ENCODE data around the gene SMTNL2. TPM values are rescaled to one million over a fixed set of nuclear protein-coding genes. Genes with fewer than 3 reads are reported as not detected.
"Not testable (repeated sequence)": the region's sequence is repeated elsewhere in the genome, so short reads cannot be mapped to it uniquely, and the experiment has no call there.

Gene SMTNL2
- total RNA-seq, 1 experiment from 2014 or later = 0.12 TPM

DNA sequence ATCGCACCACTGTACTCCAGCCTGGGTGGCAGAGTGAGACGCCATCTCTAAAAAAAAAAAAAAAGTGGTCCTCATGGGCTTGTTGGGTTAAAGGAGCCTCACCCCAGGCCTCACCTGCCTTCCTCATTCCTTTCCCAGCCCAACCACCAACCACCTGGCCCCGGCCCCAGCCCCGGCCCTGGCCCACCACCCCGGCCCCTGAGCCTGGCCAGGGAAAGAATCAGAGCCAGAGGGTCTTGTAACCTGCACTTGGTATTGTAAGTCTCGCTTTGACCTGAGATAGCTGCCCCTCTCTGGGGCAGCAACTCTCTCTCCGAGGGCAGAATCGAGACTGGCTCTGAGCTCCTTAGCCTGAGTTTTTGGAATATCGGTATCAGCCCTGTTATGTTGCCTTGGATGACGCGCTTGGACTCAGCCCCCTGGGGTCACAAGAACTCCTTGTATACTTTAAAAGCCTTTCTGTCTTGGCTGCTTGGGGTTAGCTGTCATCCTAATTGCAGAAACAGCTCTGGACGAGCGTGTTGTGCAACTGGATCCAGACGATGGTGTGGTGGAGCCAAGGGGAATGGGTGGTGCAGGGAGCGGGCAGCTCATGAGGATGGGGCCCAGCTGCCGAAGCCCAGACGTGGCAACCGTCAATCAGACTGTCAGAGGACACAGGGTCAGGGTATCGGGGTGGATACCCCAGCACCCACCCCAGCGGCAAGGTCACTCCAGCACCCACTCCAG, 14.6 kb downstream of the SMTNL2 start:
- no peak for DNase-seq (ENCODE audit: extremely low read depth, low read depth)

DNA sequence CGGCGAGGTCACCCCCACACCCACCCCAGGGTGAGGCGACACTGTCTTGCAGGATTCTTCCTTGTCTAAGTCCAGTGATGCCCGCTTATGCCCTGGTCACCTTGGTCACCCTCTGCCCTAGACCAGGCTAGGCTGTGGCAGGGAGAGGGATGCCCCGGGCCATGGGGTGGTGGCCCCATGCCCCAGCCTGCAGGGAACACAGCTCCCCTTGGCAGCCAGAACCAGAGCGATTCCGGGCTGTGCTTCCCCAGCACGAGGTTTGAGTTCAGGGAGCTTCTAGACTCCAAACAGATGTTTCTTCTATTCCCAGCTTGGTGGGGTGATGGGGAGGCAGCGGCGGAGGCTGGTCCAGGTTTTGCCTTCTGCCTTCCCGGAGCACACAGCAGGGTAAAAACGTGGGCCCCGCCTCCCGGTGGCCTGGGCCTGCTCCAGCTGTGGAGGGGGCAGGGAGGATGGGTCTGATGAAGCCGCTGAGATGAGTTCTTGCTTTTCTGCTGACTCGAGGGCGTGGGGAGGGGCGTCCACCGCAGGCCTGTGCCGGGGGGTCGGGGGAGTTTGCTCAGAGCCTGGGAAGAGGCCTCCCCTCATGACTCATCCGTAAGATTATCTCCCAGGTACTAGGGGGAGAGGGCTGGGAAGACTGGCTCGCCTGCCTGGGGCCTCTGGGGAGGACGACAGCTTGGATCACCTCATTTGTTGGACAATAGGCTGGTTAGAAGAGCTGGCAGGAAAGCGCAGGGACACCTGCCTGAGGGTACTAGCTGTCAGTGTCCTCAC, 15.4 kb downstream of the SMTNL2 start:
- no peak for DNase-seq (ENCODE audit: extremely low read depth, low read depth)

GRCh38 chr17:4600563-4600962, 16.2 kb downstream of the SMTNL2 start:
- DNase-seq (ENCODE audit: extremely low read depth, low read depth) = no peak

DNA sequence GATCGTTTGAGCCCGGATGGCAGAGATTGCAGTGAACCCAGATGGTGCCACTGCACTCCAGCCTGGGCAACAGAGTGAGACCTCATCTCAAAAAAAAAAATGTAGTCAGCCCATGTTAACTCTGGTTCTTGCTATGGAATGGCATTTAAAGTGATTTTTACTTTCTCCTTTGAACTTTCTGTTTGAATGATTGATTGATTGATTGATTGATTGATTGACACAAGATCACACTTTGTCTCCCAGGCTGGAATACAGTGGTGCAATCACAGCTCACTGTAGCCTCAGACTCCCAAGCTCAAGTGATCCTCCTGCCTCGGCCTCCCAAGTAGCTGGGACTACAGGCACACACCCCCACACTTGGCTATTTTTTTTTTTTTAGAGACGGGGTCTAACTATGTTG, 17.0 kb downstream of the SMTNL2 start:
- no peak for DNase-seq (ENCODE audit: extremely low read depth, low read depth)

DNA sequence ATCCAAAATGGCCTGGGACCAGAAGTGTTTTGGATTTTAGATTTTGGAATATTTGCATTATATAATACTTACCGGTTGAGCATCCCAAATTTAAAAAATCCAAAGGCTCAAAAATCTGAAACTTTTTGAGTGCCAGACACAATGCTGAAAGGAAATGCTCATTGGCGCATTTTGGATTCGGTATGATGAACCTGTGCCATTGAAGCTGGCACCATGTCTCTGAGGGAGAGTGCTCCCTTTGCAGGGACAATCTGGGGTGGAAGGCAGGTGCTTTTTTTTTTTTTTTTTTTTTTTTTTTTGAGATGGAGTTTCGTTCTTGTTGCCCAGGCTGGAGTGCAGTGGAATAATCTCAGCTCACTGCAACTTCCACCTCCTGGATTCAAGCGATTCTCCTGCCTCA, 17.7 kb downstream of the SMTNL2 start:
- DNase-seq (ENCODE audit: extremely low read depth, low read depth) = no peak

DNA sequence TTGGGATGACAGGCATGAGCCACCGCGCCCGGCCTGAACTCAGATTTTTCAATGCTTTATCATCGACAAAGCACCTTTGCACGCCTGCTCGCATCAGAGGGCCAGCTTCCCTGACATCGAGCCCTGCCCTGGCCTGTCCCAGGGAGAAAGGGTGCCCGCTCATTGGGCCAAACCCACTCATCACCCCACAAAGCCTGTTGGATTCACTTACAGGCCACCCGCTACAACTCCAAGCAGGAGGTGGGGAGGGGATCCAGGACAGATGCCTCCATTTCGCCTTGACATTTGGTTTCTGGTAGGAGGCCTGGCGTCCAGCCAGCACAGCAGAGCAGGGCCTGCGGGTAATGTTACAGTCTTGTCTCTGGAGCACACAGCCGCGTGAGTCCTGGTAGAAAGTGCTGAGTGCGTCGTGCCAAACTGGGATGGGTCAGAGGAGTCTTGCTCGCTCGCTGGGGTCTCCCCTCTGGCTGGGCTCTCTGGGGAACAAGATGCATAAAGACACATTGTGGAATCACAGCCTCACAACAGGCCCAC, 19.8 kb downstream of the SMTNL2 start:
- DNase-seq (ENCODE audit: extremely low read depth, low read depth) = no peak

GRCh38 chr17:4604736-4605135, 20.4 kb downstream of the SMTNL2 start:
- DNase-seq (ENCODE audit: extremely low read depth, low read depth) = not testable (repeated sequence)

DNA sequence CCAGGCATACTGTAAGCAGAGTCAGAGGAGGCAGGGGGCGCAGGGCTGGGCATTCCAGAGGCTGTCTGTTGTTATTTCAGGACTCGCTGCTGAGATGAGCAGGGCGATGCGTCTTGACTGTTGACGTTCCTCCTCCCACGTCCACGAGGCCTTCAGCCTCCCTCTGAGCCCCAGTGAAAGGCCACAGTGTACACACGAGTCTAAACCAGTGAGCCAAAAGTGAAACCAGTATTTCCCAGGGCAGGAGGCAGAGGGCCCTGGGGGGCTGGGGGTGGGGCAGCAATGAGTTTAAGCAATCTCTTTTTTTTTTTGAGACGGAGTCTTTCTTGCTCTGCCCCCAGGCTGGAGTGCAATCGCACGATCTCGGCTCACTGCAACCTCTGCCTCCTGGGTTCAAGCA, 21.5 kb downstream of the SMTNL2 start:
- no peak for DNase-seq (ENCODE audit: extremely low read depth, low read depth)

GRCh38 chr17:4607261-4607741, 23.0 kb downstream of the SMTNL2 start:
- no peak for DNase-seq (ENCODE audit: extremely low read depth, low read depth)

DNA sequence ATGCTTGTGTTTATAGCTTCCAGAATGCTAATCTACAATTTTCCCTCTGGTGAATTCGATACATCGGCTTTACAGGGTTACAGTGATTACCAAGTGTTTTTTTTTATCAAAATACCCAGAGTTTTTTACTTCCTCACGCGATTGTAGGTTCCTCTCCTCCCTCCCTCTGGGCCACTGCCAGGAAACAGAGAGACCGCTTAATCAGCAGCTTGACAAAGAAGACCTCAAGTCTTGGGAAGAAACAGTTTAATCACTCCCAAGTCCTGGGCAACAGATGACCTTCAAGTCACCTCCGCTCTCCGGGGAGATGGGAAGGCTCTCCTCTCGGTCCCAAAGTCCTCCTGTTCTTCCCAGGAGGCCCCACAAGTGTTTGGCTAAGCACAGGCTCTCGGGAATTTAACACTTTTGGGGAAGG, 23.5 kb downstream of the SMTNL2 start:
- no peak for DNase-seq (ENCODE audit: extremely low read depth, low read depth)

DNA sequence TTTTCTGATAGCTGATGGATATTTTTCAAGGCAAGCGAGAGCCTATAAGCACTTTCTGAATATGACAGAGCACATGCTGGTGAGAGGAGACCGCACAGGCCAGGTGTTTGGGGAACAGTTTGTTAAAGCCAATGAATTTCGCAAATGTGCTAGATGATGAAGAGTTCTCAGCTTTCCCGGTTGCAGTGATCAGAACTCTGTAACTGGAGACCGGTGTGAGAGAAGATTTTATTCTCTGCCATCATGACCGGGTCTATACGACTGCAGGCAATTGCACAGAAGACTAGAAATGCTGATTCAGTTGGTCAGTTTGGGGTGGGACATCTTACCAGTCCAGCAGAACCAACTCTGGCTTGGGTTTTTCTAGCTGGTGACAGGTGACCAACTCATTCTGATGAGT, 25.4 kb downstream of the SMTNL2 start:
- no peak for DNase-seq (ENCODE audit: extremely low read depth, low read depth)

- DNase-seq (ENCODE audit: extremely low read depth, low read depth) = no peak
These were observed 25.8 kb downstream of the SMTNL2 start for GRCh38 chr17:4610162-4610561.

DNA sequence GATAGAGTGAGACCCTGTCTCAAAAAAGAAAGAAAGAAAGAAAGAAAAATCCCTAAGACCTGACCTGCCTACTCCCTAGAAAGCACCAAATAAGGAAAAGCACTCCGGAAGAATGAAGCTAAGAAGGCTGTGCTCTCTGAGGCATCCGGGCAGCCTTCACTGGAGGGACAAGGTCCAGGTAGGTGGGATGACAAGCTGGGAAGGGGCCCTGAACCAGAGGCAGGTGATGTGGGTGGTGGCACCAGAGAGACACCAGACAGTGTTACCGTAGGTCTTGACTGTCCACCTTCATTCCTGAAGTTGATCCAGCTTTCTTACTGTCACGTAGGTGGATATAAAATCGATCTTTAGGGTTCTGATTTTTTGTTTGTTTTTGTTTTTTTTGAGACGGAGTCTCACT, 26.3 kb downstream of the SMTNL2 start:
- no peak for DNase-seq (ENCODE audit: extremely low read depth, low read depth)

GRCh38 chr17:4616476-4616875, 32.1 kb downstream of the SMTNL2 start:
- DNase-seq (ENCODE audit: extremely low read depth, low read depth) = no peak

DNA sequence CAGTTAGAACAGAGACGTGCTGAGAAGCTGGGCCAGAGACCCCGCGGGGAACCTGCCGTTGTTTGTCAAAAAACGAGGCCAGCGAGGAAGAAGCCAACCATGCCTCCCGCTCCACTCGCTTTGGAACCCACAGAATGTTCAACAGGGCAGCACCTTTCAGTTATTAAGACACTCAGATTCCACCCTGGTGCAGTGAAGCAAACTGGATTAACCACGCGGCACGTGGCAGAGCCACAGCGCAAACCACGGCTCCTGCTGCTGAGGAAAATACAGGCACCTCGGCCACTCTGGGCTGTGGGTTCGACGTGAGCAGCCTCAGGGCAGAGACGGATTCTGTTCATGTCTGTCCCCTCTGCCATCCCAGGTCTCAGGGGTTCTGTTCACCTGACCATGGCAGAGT, 32.8 kb downstream of the SMTNL2 start:
- DNase-seq (ENCODE audit: extremely low read depth, low read depth) = no peak

DNA sequence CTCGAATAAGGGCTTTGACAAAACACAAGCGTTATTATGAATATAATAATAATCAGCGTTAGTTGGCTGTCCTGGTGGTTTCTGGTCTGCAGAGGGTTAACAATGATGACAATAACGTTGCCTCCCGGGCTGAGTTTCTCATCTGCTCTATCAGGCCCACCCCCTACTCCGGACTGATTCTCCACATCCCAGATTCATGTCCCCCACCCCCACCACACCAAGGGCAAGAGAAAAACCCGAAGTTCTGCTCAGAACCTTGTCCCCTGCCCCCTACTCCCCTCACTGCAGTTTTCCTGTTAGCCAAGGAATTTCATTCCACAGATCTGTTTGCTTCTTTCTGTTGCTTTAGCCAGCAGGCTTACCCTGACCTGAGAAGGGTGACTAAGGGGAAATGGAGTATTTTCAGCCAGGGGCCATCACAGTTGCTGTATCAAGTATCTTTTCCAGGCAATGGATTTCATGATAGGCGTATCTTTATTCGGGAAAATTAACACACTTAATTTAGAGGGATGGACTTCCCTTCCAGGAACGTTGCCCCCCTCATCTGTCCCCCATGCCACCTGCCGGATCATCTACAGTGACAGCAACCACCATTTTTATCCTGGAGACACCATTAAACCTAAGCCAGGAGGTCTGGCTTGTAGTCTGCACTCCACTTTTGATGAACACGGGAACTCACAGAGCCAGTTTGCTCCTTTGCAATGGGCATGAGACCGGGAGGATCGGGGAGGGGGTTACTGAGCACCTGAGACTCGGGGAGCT, 33.4 kb downstream of the SMTNL2 start:
- DNase-seq (ENCODE audit: extremely low read depth, low read depth) = no peak

GRCh38 chr17:4620531-4621101, 36.3 kb downstream of the SMTNL2 start:
- no peak for DNase-seq (ENCODE audit: extremely low read depth, low read depth)

DNA sequence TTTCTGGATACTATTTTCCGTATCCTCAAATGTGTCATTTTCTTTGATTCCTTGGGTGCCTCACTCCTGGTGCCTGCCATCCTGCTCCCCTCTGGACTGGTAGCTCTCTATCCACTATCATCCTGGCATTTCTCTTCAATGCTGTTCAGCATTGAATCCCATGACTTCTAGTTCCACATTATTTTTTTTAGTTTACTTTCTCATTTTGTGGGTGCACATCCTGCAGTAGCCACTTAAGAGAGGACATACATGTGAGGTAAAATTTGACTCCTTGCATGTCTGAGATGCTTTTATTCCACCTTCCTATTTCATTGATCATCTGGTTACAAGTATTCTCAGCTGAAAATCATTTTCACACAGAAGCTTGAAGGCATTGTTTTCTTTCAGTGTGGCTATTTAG, 38.0 kb downstream of the SMTNL2 start:
- DNase-seq (ENCODE audit: extremely low read depth, low read depth) = no peak

GRCh38 chr17:4623249-4623648, 38.9 kb downstream of the SMTNL2 start:
- no peak for DNase-seq (ENCODE audit: extremely low read depth, low read depth)

DNA sequence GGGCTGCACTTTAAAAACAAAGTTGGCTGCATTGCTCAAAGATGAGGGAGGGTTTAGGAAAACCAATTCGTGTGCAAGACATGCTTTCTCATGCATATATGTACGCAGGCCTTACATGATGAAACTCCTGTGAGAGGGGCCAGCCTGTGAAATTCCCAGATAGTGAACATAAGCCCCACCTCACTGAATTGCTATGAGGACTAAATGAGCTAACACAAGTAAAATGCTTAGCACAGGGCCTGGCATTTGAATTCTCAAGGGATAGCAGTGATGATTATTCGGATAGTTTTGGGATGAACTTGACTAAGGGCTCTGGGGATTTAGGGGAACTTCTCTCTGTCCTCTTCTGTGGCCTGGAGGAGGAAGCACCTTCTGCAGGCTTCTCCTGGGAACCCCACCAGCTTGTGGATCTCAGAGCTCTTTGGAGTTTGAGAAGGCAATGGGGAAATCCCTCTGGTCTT, 40.2 kb downstream of the SMTNL2 start:
- not testable (repeated sequence) for DNase-seq (ENCODE audit: extremely low read depth, low read depth)

- DNase-seq (ENCODE audit: extremely low read depth, low read depth) = no peak
These were observed 40.9 kb downstream of the SMTNL2 start for GRCh38 chr17:4625181-4625617.
